T-helper 9 cell (primary cell): ENCODE data around the gene WIPF1.

Experiments
- DNase-seq: peaks from one replicate; pipeline ENCODE4 v3.0.0-alpha.2; 2020

Gene WIPF1

DNA sequence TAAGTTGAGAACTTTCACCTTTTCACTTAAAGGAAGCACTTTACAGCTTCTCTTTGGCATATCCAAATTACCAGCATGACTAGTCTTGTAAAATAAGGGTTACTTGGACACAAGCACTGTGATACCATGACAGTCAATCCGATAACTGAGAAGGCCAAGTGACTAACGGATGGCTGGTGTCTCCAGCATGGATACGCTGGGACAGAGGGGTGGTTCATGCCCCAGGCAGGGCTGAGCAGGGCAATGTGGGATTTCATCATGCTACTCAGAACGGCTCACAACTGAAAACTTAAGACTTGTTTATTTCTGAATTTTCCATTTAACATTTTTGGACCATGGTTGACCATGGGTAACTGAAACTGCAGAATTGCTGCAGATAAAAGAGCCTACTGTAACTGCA is 67.7 kb downstream of the WIPF1 start:
- no peak for DNase-seq

DNA sequence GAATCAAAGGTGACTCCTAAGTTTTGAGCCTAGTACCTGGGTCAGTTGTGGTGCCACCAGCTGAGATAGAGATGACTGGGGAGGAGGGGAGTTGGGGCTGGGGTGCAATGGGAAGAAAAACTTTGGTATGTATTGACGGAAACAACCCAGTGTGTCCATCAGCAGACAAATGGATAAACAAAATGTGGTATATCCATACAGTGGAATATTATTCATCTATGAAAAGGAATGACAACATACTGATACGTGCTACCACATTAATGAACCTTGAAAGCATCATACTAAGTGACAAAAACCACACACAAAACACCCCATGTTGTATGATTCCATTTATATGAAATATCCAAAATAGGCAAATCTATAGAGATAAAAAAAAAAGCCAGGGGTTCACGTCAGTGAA is 69.6 kb downstream of the WIPF1 start:
- no peak for DNase-seq

DNA sequence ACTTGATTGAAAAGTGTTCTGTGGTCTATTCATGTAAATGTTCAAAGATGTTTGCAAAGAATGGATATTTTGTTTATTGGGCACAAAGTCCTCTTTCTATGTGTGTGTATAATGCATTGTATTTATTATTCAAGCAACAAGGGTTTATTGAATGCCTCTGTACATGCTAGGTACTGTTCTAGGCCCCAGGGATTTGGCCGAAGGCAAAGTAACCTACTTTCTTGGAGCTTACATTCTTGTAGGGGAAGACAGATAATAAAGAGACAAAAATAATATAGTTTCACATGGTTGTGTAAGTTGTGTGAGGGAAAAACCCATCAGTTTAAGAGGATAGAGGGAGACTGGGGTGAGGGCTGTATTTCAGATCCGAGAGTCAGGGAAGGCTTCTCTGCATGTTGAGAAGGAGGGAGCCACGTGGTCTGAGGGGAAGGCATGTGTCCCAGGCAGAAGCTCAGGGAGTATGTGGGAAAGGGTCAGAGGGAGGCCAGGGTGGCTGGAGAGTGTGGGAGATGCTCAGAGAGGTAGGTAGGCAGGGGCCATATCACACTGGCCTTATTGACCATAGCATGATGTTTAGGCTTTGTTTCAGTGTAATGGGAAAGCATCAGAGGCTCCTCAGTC is 70.4 kb downstream of the WIPF1 start:
- no peak for DNase-seq

DNA sequence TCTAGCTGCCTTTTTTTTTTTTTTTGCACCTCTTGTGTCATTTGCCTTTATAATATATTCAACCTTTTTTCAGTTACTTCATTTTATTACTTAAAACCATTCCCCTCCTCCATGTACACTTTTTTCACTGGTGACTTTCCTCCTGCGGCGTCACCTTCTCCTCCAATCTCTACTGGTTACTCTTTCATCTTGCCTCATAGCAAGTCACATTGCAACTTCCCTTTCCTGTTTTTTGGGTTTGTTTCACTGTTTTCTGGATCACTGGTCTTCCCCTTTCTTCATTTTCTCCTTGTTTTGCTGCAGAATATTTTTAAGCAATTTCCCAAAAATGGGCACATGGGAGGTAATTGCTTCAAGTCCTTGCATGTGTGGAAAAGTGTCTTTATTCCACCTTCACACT is 73.1 kb downstream of the WIPF1 start:
- no peak for DNase-seq

DNA sequence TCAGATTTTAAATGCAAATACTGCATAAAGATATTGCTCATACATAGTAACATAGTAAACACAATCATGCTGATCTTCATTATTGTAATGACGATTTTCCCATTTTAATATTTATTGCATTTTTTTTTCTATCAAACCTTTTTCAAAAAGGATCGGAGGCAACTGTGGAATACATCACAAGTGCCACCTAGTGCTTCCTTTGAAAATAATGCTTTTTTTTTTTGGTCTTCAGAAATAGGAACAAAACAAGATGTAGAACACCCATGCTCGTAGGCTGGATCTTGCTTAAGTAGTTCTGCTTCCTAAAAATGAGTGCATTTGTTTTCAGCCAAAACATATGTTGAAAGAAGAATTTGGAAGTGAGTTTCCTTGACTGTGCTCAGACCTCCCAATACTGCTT is 75.1 kb downstream of the WIPF1 start:
- DNase-seq, result no peak

DNA sequence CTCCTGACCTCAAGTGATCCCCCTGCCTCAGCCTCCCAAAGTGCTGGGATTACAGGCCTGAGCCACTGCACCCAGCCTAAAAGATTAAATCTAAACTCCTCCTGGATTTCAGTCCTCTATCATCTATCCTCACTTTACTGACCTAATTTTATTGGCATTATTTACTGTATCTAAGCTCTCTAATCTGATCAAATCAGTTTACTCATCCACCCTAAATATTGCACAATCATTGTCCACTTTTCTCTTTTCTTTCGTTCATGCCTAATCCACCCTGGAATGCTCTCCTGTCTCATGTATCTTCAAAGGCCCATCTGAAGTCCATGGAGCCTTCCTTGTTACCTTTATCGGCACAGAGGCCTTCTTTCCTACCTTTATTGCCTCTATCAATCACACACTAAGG is 79.2 kb downstream of the WIPF1 start:
- no peak for DNase-seq

DNA sequence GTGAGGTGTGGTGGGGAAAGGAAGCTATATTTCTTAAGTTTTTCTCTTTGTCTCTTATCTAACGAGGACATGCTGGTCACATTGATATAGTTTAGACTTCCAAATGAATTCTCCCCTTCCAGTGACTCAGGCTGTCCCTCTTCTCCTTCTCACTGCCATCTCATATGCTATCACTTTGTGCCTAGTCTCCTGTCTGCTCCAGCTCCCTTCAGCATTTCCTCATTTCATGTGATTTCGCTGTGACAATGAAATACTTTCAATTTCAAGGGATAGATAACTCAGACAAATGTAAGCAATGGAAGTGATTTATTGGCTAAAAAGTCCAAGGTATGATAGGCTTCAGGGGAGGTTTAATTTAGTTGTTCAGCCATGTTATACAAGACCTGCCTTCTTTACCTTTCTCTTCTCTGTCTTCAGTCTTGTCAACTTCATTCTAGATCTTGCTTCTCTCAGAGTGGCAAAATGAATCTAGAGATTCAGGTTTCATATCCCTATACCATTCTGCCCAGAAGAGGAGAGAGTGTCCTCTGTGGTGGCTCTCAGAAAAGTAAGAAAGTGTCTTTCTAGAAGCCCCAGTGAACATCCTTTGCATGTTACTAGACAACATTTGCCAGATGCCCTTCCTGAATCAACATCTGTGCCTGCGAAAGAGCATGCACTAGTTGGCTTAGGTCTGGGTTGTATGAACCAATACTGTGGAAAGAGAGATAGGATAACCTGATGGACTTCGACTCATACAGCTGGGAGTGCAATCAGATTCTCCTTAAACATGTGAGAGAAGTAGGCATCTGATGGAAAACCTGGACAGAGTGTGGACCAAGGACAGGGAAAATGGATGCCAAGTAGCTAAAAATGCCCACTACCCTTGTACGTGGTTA is 80.9 kb downstream of the WIPF1 start:
- no peak for DNase-seq

DNA sequence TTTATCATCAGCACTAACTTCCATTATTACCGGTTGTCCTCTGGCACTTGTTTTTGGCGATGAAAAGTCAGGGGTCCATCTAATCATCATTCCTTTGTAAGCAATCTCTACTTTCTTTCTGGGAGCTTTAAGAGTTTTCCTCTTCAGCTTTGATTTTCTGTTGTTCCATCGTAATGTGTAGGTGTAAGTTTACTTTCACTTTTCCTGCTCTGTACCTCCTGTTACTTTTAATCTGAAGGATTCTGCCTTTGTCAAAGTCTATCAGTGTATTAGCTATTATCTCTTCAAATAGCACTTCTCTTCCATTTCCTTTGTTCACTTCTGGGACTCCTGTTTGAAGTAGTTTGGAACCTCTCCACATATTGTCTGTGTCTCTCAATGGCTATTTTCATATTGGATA is 85.3 kb downstream of the WIPF1 start:
- no peak for DNase-seq

DNA sequence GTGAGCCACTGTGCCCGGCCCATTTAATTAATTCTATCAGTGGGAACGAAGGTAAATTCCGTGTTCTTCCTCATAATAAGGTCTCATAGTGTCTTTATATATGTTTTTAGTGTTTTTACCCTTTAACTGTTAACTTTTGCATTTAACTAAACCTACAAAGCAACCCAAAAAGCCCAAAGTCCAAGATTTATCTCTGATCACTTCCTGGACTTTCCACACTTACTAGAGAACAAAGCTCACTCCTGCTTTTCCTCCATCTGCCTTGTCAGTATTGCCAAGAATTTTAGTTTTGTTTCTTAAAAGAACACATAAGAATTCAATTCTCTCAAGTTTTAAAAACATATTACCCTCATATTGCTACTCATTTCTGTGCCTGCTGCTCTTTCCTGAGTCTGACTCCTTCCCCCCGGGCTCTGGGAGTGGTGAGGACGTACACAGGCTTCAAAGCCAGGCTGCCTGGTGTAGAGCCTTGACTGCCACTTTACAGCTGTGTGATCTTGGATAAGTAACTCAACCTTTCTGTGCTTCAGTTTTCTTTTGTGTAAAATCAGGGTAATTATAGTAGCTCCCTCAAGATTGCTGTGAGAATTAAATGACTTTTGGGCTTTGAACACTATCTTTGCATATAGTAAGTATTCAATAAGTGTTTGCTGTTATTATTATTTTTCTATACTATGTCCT is 85.9 kb downstream of the WIPF1 start:
- no peak for DNase-seq

DNA sequence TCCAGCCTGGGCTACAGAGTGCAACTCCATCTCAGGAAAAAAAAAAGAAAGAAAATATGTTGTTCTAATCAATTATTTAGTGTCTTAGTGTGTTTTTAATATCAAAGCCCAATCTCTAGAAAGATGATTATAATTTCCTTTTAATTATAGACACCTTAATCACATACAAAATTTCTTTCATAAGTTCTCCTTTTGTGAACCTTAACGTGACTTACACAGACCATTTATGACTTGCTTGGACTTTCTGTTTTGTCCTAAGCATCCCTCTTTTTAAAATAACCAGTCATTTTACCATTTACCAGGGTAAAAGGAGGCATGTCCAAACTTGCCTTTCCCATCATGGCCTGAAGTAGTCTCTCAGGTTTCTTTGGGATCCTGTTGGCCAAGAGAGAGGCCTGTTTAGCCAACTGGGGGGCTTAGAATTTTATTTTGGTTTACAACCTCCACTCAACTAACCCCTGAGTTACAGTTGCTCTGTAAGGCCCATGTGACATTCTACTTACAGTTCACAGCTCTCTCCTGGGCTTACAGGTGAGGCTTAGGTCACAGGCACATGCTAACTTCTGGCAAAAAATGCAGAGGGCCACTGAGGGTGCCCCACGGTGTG is 86.9 kb downstream of the WIPF1 start:
- DNase-seq, result no peak
